Astrocyte (in vitro differentiated cells and primary cell): ENCODE results near the gene ANKRD28.

Source experiments
- EZH2 ChIP-seq: IDR thresholded peaks from 2 replicates; pipeline ENCODE4 v1.6.1; 2012; ENCODE audit warnings: mild to moderate bottlenecking, low read length, inconsistent platforms; ENCODE audit not compliant: insufficient read depth
- TF ChIP-seq, protein P1 (sequence below): IDR thresholded peaks from 2 replicates; pipeline ENCODE4 v1.5.1; 2011; ENCODE audit warnings: low read depth, mild to moderate bottlenecking, inconsistent platforms, low read length, moderate library complexity; ENCODE audit not compliant: insufficient read depth

DNA sequence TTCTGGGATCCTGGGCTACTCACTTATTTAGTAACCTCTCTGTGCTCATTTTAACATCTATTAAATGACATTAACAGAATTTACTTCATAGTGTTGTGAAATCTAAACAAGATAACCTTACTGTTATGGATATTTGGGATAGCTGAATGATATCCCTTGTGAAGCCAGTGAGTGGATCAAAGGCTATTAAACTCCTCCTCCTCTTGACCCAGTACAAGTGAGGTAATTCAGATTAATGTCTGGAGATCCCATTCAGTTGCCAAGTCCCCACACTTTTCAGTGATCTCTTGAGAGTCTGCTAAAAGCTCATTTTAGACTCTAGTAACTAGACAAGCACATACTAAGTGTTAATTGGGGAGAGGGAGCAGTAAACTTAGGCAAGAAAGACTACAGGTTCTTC is 2.5 kb upstream of the ANKRD28 start:
- TF ChIP-seq, protein P1, sequence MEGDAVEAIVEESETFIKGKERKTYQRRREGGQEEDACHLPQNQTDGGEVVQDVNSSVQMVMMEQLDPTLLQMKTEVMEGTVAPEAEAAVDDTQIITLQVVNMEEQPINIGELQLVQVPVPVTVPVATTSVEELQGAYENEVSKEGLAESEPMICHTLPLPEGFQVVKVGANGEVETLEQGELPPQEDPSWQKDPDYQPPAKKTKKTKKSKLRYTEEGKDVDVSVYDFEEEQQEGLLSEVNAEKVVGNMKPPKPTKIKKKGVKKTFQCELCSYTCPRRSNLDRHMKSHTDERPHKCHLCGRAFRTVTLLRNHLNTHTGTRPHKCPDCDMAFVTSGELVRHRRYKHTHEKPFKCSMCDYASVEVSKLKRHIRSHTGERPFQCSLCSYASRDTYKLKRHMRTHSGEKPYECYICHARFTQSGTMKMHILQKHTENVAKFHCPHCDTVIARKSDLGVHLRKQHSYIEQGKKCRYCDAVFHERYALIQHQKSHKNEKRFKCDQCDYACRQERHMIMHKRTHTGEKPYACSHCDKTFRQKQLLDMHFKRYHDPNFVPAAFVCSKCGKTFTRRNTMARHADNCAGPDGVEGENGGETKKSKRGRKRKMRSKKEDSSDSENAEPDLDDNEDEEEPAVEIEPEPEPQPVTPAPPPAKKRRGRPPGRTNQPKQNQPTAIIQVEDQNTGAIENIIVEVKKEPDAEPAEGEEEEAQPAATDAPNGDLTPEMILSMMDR = no peak
- TF ChIP-seq EZH2 = no peak
